ENCODE data around the gene CEP170. TPM values are rescaled to one million over a fixed set of nuclear protein-coding genes. Genes with fewer than 3 reads are reported as not detected.
"Not testable (repeated sequence)": the region's sequence is repeated elsewhere in the genome, so short reads cannot be mapped to it uniquely, and the experiment has no call there.

CEP170 gene
- total and polyA plus RNA-seq, 2 experiments from 2014 or later, result 93.1 to 104 TPM

- not testable (repeated sequence) for H3K27me3 ChIP-seq (ENCODE audit: insufficient read depth); ATAC-seq; H3F3A ChIP-seq (replicated peaks; ENCODE audit: low read depth); H3K27ac ChIP-seq (ENCODE audit: low read depth); H2AFZ ChIP-seq; H3K27me3 Mint-ChIP-seq (ENCODE audit: insufficient read depth, low read depth, poor library complexity); DNase-seq (ENCODE audit: low spot score); H3K9me2 ChIP-seq (ENCODE audit: insufficient read depth); H3K4me3 ChIP-seq; H3K36me3 ChIP-seq (ENCODE audit: insufficient read depth); H3K4me3 Mint-ChIP-seq; H3K9me3 Mint-ChIP-seq; H3K79me2 ChIP-seq (replicated peaks; ENCODE audit: insufficient read depth); H4K20me1 ChIP-seq (replicated peaks; ENCODE audit: insufficient read depth)
- peaks cover 39% of the 10 kb centered on the region for H3K4me1 Mint-ChIP-seq
- peaks cover 22% of the 10 kb centered on the region; the same call in 2 of the 3 replicates for H3K36me3 Mint-ChIP-seq (ENCODE audit: low read depth)
- Histone ChIP-seq H3K4me2 (0 out of 2 replicates have a peak overlapping the region, but pooled peaks have one; percentile 23), H3K4me1 (ENCODE audit: insufficient read depth) (peaks cover 26% of the 10 kb centered on the region)
- H3K27ac Mint-ChIP-seq, result peak overlapping the region; percentile 44; the same call in 1 of the 2 replicates
These were observed 70.3 kb downstream of the CEP170 start for GRCh38 chr1:243184787-243185186.

- not testable (repeated sequence) for H4K20me1 ChIP-seq (replicated peaks; ENCODE audit: insufficient read depth); H2AFZ ChIP-seq; H3F3A ChIP-seq (replicated peaks; ENCODE audit: low read depth); H3K27ac Mint-ChIP-seq; H3K36me3 ChIP-seq (ENCODE audit: insufficient read depth); H3K4me3 Mint-ChIP-seq; H3K9me3 Mint-ChIP-seq; H3K4me3 ChIP-seq; ATAC-seq; H3K27me3 ChIP-seq (ENCODE audit: insufficient read depth); H3K27me3 Mint-ChIP-seq (ENCODE audit: insufficient read depth, low read depth, poor library complexity); H3K9me2 ChIP-seq (ENCODE audit: insufficient read depth); H3K79me2 ChIP-seq (replicated peaks; ENCODE audit: insufficient read depth); H3K27ac ChIP-seq (ENCODE audit: low read depth); DNase-seq (ENCODE audit: low spot score); H3K4me2 ChIP-seq
- peaks cover 26% of the 10 kb centered on the region for H3K4me1 ChIP-seq (ENCODE audit: insufficient read depth)
- H3K4me1 Mint-ChIP-seq, result peaks cover 39% of the 10 kb centered on the region
- peaks cover 19% of the 10 kb centered on the region; the same call in 2 of the 3 replicates for H3K36me3 Mint-ChIP-seq (ENCODE audit: low read depth)
These were observed 71.4 kb downstream of the CEP170 start for GRCh38 chr1:243183661-243184060.

GRCh38 chr1:243183176-243183575 lies 71.9 kb downstream of the CEP170 start:
- not testable (repeated sequence) for H3K79me2 ChIP-seq (replicated peaks; ENCODE audit: insufficient read depth); H3K27ac Mint-ChIP-seq
- peaks cover 39% of the 10 kb centered on the region for H3K4me1 Mint-ChIP-seq

GRCh38 chr1:243179720-243180119 lies 75.4 kb downstream of the CEP170 start:
- Mint-ChIP-seq H3K9me3 (no peaks in the 10 kb centered on the region), H3K27ac (no peak overlapping the region), H3K36me3 (ENCODE audit: low read depth) (peaks cover 4% of the 10 kb centered on the region; the same call in 1 of the 3 replicates), H3K4me1 (peaks cover 20% of the 10 kb centered on the region), H3K4me3 (no peak overlapping the region), H3K27me3 (ENCODE audit: insufficient read depth, low read depth, poor library complexity) (peaks cover 2% of the 10 kb centered on the region)
- no peaks in the 10 kb centered on the region for H3K9me2 ChIP-seq (ENCODE audit: insufficient read depth)
- H4K20me1 ChIP-seq (replicated peaks; ENCODE audit: insufficient read depth), result no peaks in the 10 kb centered on the region; the same call in 1 of the 2 replicates
- peaks cover 10% of the 10 kb centered on the region; the same call in 1 of the 2 replicates for H3K4me1 ChIP-seq (ENCODE audit: insufficient read depth)
- H3F3A ChIP-seq (replicated peaks; ENCODE audit: low read depth), result no peaks in the 10 kb centered on the region
- H3K36me3 ChIP-seq (ENCODE audit: insufficient read depth), result no peaks in the 10 kb centered on the region
- no peak for DNase-seq (ENCODE audit: low spot score)
- H3K4me2 ChIP-seq, result no peak overlapping the region
- H3K79me2 ChIP-seq (replicated peaks; ENCODE audit: insufficient read depth), result peaks cover 16% of the 10 kb centered on the region
- no peak overlapping the region for H3K4me3 ChIP-seq
- H2AFZ ChIP-seq, result no peak overlapping the region
- H3K27me3 ChIP-seq (ENCODE audit: insufficient read depth), result no peaks in the 10 kb centered on the region
- ATAC-seq, result no peak
- no peak overlapping the region; the same call in 1 of the 2 replicates for H3K27ac ChIP-seq (ENCODE audit: low read depth)
- no peak for TF ChIP-seq ETS1 (IDR thresholded peaks at IDR 0.05)
- no peak for TF ChIP-seq JUNB (IDR thresholded peaks at IDR 0.05; ENCODE audit: unreplicated experiment)
- no peak for TF ChIP-seq NANOG (IDR thresholded peaks at IDR 0.05; ENCODE audit: borderline replicate concordance)
- TF ChIP-seq EZH2phosphoT487 (IDR thresholded peaks at IDR 0.05; ENCODE audit: unreplicated experiment), result no peak
- TF ChIP-seq ZNF462 (CRISPR knock-in tag; IDR thresholded peaks at IDR 0.05), result no peak

More at GRCh38 chr1:243183176-243183575, 71.9 kb downstream of the CEP170 start:
- H3K4me2 ChIP-seq; H3K4me3 Mint-ChIP-seq; H3K9me3 Mint-ChIP-seq; H3K9me2 ChIP-seq (ENCODE audit: insufficient read depth); H3K4me3 ChIP-seq; H3K27me3 Mint-ChIP-seq (ENCODE audit: insufficient read depth, low read depth, poor library complexity); H4K20me1 ChIP-seq (replicated peaks; ENCODE audit: insufficient read depth); H3F3A ChIP-seq (replicated peaks; ENCODE audit: low read depth); ATAC-seq; H3K36me3 ChIP-seq (ENCODE audit: insufficient read depth); H2AFZ ChIP-seq; H3K27ac ChIP-seq (ENCODE audit: low read depth); H3K27me3 ChIP-seq (ENCODE audit: insufficient read depth); DNase-seq (ENCODE audit: low spot score): not testable (repeated sequence)
- peaks cover 19% of the 10 kb centered on the region; the same call in 2 of the 3 replicates for H3K36me3 Mint-ChIP-seq (ENCODE audit: low read depth)
- H3K4me1 ChIP-seq (ENCODE audit: insufficient read depth), result peaks cover 26% of the 10 kb centered on the region

Measured in GM23338 (cell line).